ENCODE results near the gene PIK3CD. TPM values are rescaled to one million over a fixed set of nuclear protein-coding genes. Genes with fewer than 3 reads are reported as not detected.

PIK3CD gene
- total and polyA plus RNA-seq, 2 of the 8 experiments (the other 6 are each of a cell fraction or from before 2014, with no cell fraction given), result 20.6 to 24.1 TPM

GRCh38 chr1:9601942-9602793 lies 49.4 kb upstream of the PIK3CD start:
- no peak overlapping the region for H2BK120ac ChIP-seq (replicated peaks; ENCODE audit: low read depth, low read length)
- H2BK5ac ChIP-seq (ENCODE audit: low read depth, low read length), result no peak overlapping the region
- H2BK12ac ChIP-seq (ENCODE audit: low read depth, low read length), result no peak overlapping the region
- peaks cover 6 to 24% (median 19%) of the 10 kb centered on the region in 4 experiments; a peak in 7 of 8 replicates for H3K36me3 ChIP-seq (ENCODE audit: control insufficient read depth in 2 of 4, insufficient read depth in 4 of 4, low read length in 3 of 4)
- no peak overlapping the region for H3K9ac ChIP-seq (replicated peaks in 1 of 4; ENCODE audit: extremely low read depth in 1 of 4, low read depth in 3 of 4, low read length in 3 of 4)
- H3K23ac ChIP-seq (ENCODE audit: insufficient read length), result no peak overlapping the region
- H2BK15ac ChIP-seq (ENCODE audit: low read length), result no peak overlapping the region
- no peak overlapping the region for H3K4me3 ChIP-seq (ENCODE audit: extremely low read depth in 1 of 4, insufficient read depth in 2 of 4, low read depth in 3 of 4, low read length in 4 of 4)
- DNase-seq (ENCODE audit: low read depth in 1 of 2, low spot score in 2 of 2) (no peak), FAIRE-seq (no peak)
- no peak overlapping the region for H3K14ac ChIP-seq (ENCODE audit: insufficient read length)
- peaks cover 6 to 8% of the 10 kb centered on the region in 2 experiments for H4K20me1 ChIP-seq (replicated peaks in 1 of 2; ENCODE audit: control insufficient read depth in 1 of 2, insufficient read depth in 2 of 2, low read length in 2 of 2)
- H2AFZ ChIP-seq (ENCODE audit: low read length), result no peak overlapping the region
- no peak overlapping the region for H3K4me2 ChIP-seq (ENCODE audit: insufficient read depth in 1 of 2, low read depth in 2 of 2, low read length in 2 of 2)
- no peaks in the 10 kb centered on the region for H3K23me2 ChIP-seq (ENCODE audit: low read depth, low read length)
- H3K4ac ChIP-seq (replicated peaks; ENCODE audit: insufficient read length, low read depth, low read length), result no peak overlapping the region
- H3K27me3 ChIP-seq (replicated peaks in 1 of 4; ENCODE audit: control insufficient read depth in 3 of 4, extremely low read depth in 1 of 4, insufficient read depth in 3 of 4, low read length in 3 of 4), result no peaks in the 10 kb centered on the region
- no peak overlapping the region for H2AK5ac ChIP-seq (ENCODE audit: low read depth, low read length)
- H3K4me1 ChIP-seq (replicated peaks in 1 of 4; ENCODE audit: control insufficient read depth in 3 of 4, insufficient read depth in 4 of 4, low read length in 3 of 4), result no peaks in the 10 kb centered on the region; a peak in 1 of 7 replicates
- H3K9me3 ChIP-seq (ENCODE audit: insufficient read depth in 2 of 2, low read depth in 1 of 2, low read length in 1 of 2), result no peaks in the 10 kb centered on the region
- H4K8ac ChIP-seq (ENCODE audit: extremely low read depth, insufficient read depth, low read length), result no peak overlapping the region
- no peak overlapping the region for H3K56ac ChIP-seq (replicated peaks; ENCODE audit: insufficient read length, low read depth, low read length)
- peaks cover 3% of the 10 kb centered on the region for H3K79me1 ChIP-seq (ENCODE audit: low read depth, low read length)
- H3K18ac ChIP-seq (ENCODE audit: extremely low read depth, low read length), result no peak overlapping the region
- H4K5ac ChIP-seq (ENCODE audit: insufficient read length, low read depth, low read length), result no peak overlapping the region
- POLR2A ChIA-PET (ENCODE audit: partially characterized antibody), result no interaction called here
- H3K79me2 ChIP-seq (ENCODE audit: control insufficient read depth in 1 of 2, insufficient read depth in 2 of 2, low read length in 2 of 2), result no peaks in the 10 kb centered on the region
- 94% methylated on average over 23 of the region's 26 CpGs; no CpG with 5 or more reads in 1 of the 2 experiments for WGBS, 2 experiments (ENCODE audit: extremely low coverage in 1 of 2, insufficient coverage in 1 of 2, insufficient read length in 1 of 2, insufficient replicate concordance in 2 of 2, low coverage in 1 of 2, low lambda C conversion rate in 2 of 2, missing lambda C conversion rate in 1 of 2)
- CTCF ChIA-PET (ENCODE audit: partially characterized antibody), result interaction anchor here (6.2 kb wide), 1 partner anchor 14 kb away, joined by 32 read pairs; no protein-coding TSS in a partner anchor
- no peak overlapping the region for H4K91ac ChIP-seq (replicated peaks; ENCODE audit: insufficient read length, low read length)
- H2BK20ac ChIP-seq (ENCODE audit: low read length), result no peak overlapping the region
- no peak overlapping the region for H3K27ac ChIP-seq (ENCODE audit: low read depth, low read length)
- TF ChIP-seq ZNF274 (IDR thresholded peaks at IDR 0.05; ENCODE audit: borderline replicate concordance, extremely low read depth, low read length) (no peak), TAF7 (optimal IDR thresholded peaks at IDR 0.05; ENCODE audit: borderline replicate concordance, low read depth, low read length) (no peak), TCF12 (IDR thresholded peaks at IDR 0.05; ENCODE audit: low read depth, low read length) (no peak), FOSL1 (IDR thresholded peaks at IDR 0.05; ENCODE audit: insufficient read depth, low read depth, low read length) (no peak), HDAC6 (IDR thresholded peaks at IDR 0.05; ENCODE audit: low read depth, low read length) (no peak), RNF2 (IDR thresholded peaks at IDR 0.05; ENCODE audit: borderline replicate concordance, low read depth, low read length, missing control alignments, poor library complexity, severe bottlenecking) (no peak), GTF2F1 (IDR thresholded peaks at IDR 0.05; ENCODE audit: borderline replicate concordance, low read depth, low read length) (no peak), SAP30 (IDR thresholded peaks at IDR 0.05; ENCODE audit: insufficient read depth, insufficient replicate concordance, low read length) (no peak), HDAC2 (IDR thresholded peaks at IDR 0.05; ENCODE audit: borderline replicate concordance in 1 of 2, low read depth in 2 of 2, low read length in 2 of 2) (no peak), JUND (IDR thresholded peaks at IDR 0.05; ENCODE audit: low read length) (no peak), KDM4A (IDR thresholded peaks at IDR 0.05; ENCODE audit: low read depth, low read length, severe bottlenecking) (no peak)

Data from H1 (cell line).